Astrocyte (in vitro differentiated cells and primary cell): Measurements from ENCODE around the gene SLC6A5. TPM values are rescaled to one million over a fixed set of nuclear protein-coding genes. Genes with fewer than 3 reads are reported as not detected.
"Not testable (repeated sequence)": the region's sequence is repeated elsewhere in the genome, so short reads cannot be mapped to it uniquely, and the experiment has no call there.

Source experiments
- DNase-seq: peaks from one replicate; pipeline ENCODE4 v3.0.0-alpha.2; 2010; ENCODE audit warnings: low read depth
- FAIRE-seq: peaks from 2 replicates; lab custom pipeline; 2011; peaks lifted over from hg19 to GRCh38; lab: Jason Lieb, UNC
- H2AFZ ChIP-seq: 2 replicates; pipeline ENCODE4 v1.6.0; 2012; ENCODE audit warnings: low read depth, low read length, inconsistent platforms
- H3K27ac ChIP-seq: 2 replicates; pipeline ENCODE4 v1.5.1; 2011; ENCODE audit warnings: low read depth, low read length, inconsistent platforms
- H3K27me3 ChIP-seq: 2 replicates; pipeline ENCODE4 v1.6.0; 2011; ENCODE audit warnings: low read length, inconsistent platforms; ENCODE audit not compliant: insufficient read depth
- H3K36me3 ChIP-seq: 2 replicates; pipeline ENCODE4 v1.5.1; 2011; ENCODE audit warnings: low read length, inconsistent platforms; ENCODE audit not compliant: insufficient read depth
- H3K4me1 ChIP-seq: 2 replicates; pipeline ENCODE4 v1.5.1; 2011; ENCODE audit warnings: low read length, inconsistent platforms; ENCODE audit not compliant: insufficient read depth
- H3K4me2 ChIP-seq: 2 replicates; pipeline ENCODE4 v1.6.0; 2012; ENCODE audit warnings: low read length, inconsistent platforms
- H3K4me3 ChIP-seq: 2 replicates; pipeline ENCODE4 v1.5.1; 2011; ENCODE audit warnings: low read depth, mild to moderate bottlenecking, low read length, inconsistent platforms; ENCODE audit not compliant: insufficient read depth
- H3K79me2 ChIP-seq: 2 replicates; pipeline ENCODE4 v1.6.0; 2012; ENCODE audit warnings: mild to moderate bottlenecking, low read length, inconsistent platforms; ENCODE audit not compliant: insufficient read depth
- H3K9ac ChIP-seq: 2 replicates; pipeline ENCODE4 v1.6.0; 2012; ENCODE audit warnings: mild to moderate bottlenecking, low read length, inconsistent platforms
- H3K9me3 ChIP-seq: 2 replicates; pipeline ENCODE4 v1.5.1; 2012; ENCODE audit warnings: low read depth, mild to moderate bottlenecking, low read length, inconsistent platforms; ENCODE audit not compliant: insufficient read depth
- H4K20me1 ChIP-seq: 2 replicates; pipeline ENCODE4 v1.6.0; 2012; ENCODE audit warnings: low read length, inconsistent platforms; ENCODE audit not compliant: insufficient read depth
- H3K27ac Mint-ChIP-seq: one replicate; pipeline ENCODE4 v1.8.0; 2021; ENCODE audit warnings: mild to moderate bottlenecking, mixed read lengths; ENCODE audit not compliant: unreplicated experiment
- H3K27me3 Mint-ChIP-seq: one replicate; pipeline ENCODE4 v1.8.0; 2021; ENCODE audit warnings: low read depth, mixed read lengths; ENCODE audit not compliant: unreplicated experiment
- H3K36me3 Mint-ChIP-seq: one replicate; pipeline ENCODE4 v1.8.0; 2021; ENCODE audit warnings: low read depth, mixed read lengths; ENCODE audit not compliant: unreplicated experiment
- H3K4me1 Mint-ChIP-seq: one replicate; pipeline ENCODE4 v1.8.0; 2021; ENCODE audit warnings: low read depth, mixed read lengths; ENCODE audit not compliant: unreplicated experiment
- H3K4me3 Mint-ChIP-seq: one replicate; pipeline ENCODE4 v1.8.0; 2021; ENCODE audit warnings: mild to moderate bottlenecking, moderate library complexity, mixed read lengths; ENCODE audit not compliant: unreplicated experiment
- H3K9me3 Mint-ChIP-seq: one replicate; pipeline ENCODE4 v1.8.0; 2021; ENCODE audit warnings: mild to moderate bottlenecking, mixed read lengths; ENCODE audit not compliant: unreplicated experiment
- EZH2 ChIP-seq: IDR thresholded peaks from 2 replicates; pipeline ENCODE4 v1.6.1; 2012; ENCODE audit warnings: mild to moderate bottlenecking, low read length, inconsistent platforms; ENCODE audit not compliant: insufficient read depth
- total RNA-seq: library from RNA; stranded (reverse); gene quantifications from 2 replicates; pipeline ENCODE4 v1.2.1, GENCODE V29; 2021
- TF ChIP-seq, protein P1 (sequence below): IDR thresholded peaks from 2 replicates; pipeline ENCODE4 v1.5.1; 2011; ENCODE audit warnings: low read depth, mild to moderate bottlenecking, inconsistent platforms, low read length, moderate library complexity; ENCODE audit not compliant: insufficient read depth

The SLC6A5 gene
- total RNA-seq, 1 donor from 2014 or later = not detected

GRCh38 chr11:20566591-20567434, 32.6 kb upstream of the SLC6A5 start:
- H3K9me3 ChIP-seq = no peaks in the 10 kb centered on the region
- H3K4me2 ChIP-seq = no peak overlapping the region
- no peak for TF ChIP-seq EZH2
- TF ChIP-seq, protein P1, sequence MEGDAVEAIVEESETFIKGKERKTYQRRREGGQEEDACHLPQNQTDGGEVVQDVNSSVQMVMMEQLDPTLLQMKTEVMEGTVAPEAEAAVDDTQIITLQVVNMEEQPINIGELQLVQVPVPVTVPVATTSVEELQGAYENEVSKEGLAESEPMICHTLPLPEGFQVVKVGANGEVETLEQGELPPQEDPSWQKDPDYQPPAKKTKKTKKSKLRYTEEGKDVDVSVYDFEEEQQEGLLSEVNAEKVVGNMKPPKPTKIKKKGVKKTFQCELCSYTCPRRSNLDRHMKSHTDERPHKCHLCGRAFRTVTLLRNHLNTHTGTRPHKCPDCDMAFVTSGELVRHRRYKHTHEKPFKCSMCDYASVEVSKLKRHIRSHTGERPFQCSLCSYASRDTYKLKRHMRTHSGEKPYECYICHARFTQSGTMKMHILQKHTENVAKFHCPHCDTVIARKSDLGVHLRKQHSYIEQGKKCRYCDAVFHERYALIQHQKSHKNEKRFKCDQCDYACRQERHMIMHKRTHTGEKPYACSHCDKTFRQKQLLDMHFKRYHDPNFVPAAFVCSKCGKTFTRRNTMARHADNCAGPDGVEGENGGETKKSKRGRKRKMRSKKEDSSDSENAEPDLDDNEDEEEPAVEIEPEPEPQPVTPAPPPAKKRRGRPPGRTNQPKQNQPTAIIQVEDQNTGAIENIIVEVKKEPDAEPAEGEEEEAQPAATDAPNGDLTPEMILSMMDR = no peak
- H2AFZ ChIP-seq = no peak overlapping the region
- no peaks in the 10 kb centered on the region for H3K36me3 ChIP-seq
- Mint-ChIP-seq H3K4me3 (no peak overlapping the region), H3K36me3 (no peaks in the 10 kb centered on the region), H3K27me3 (peaks cover 15% of the 10 kb centered on the region), H3K9me3 (peaks cover 3% of the 10 kb centered on the region), H3K27ac (no peak overlapping the region), H3K4me1 (no peaks in the 10 kb centered on the region)
- H3K9ac ChIP-seq = no peak overlapping the region
- H4K20me1 ChIP-seq = no peaks in the 10 kb centered on the region
- no peak overlapping the region for H3K4me3 ChIP-seq
- no peaks in the 10 kb centered on the region for H3K79me2 ChIP-seq
- no peaks in the 10 kb centered on the region for H3K4me1 ChIP-seq
- H3K27me3 ChIP-seq = no peaks in the 10 kb centered on the region
- no peak overlapping the region for H3K27ac ChIP-seq
- DNase-seq (no peak), FAIRE-seq (no peak)

DNA sequence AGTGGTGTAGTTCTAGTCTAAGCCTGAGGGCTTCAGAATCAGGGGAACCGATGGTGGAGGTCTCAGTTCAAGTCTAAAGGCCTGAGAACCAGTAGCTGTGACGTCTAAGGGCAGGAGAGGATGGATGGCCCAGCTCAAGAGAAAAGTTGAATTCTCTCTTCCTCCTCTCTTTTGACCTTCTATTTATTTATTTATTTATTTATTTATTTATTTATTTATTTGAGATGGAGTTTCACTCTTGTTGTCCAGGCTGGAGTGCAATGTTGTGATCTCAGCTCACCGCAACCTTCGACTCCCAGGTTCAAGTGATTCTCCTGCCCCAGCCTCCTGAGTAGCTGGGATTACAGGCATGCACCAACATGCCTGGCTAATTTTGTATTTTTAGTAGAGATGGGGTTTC, 19.7 kb upstream of the SLC6A5 start:
- not testable (repeated sequence) for H2AFZ ChIP-seq, H3K79me2 ChIP-seq, FAIRE-seq

GRCh38 chr11:20583201-20583600, 16.2 kb upstream of the SLC6A5 start:
- Histone ChIP-seq H3K9me3 (no peaks in the 10 kb centered on the region), H2AFZ (no peak overlapping the region), H4K20me1 (no peaks in the 10 kb centered on the region), H3K27me3 (no peaks in the 10 kb centered on the region), H3K9ac (no peak overlapping the region), H3K4me3 (no peak overlapping the region), H3K4me2 (no peak overlapping the region), H3K27ac (no peak overlapping the region), H3K36me3 (no peaks in the 10 kb centered on the region), H3K4me1 (no peaks in the 10 kb centered on the region), H3K79me2 (no peaks in the 10 kb centered on the region)
- H3K27ac Mint-ChIP-seq = no peak overlapping the region
- TF ChIP-seq EZH2 = no peak
- TF ChIP-seq, protein P1 = no peak
- H3K4me1 Mint-ChIP-seq = peaks cover 8% of the 10 kb centered on the region
- peaks cover 5% of the 10 kb centered on the region for H3K27me3 Mint-ChIP-seq
- no peak for DNase-seq
- no peak for FAIRE-seq
- H3K4me3 Mint-ChIP-seq = no peak overlapping the region
- H3K36me3 Mint-ChIP-seq = no peaks in the 10 kb centered on the region
- H3K9me3 Mint-ChIP-seq = peaks cover 4% of the 10 kb centered on the region

More for the DNA sequence above, 19.7 kb upstream of the SLC6A5 start:
- not testable (repeated sequence) for H3K4me1 Mint-ChIP-seq, H3K36me3 Mint-ChIP-seq, H3K4me3 Mint-ChIP-seq, H3K27ac Mint-ChIP-seq, H3K4me2 ChIP-seq, H3K4me1 ChIP-seq, H3K9ac ChIP-seq, H3K27ac ChIP-seq, H3K36me3 ChIP-seq, H3K27me3 ChIP-seq, H3K9me3 ChIP-seq, DNase-seq, H3K4me3 ChIP-seq, H4K20me1 ChIP-seq, H3K9me3 Mint-ChIP-seq
- H3K27me3 Mint-ChIP-seq = peaks cover 14% of the 10 kb centered on the region
